ENCODE results near the gene TRAM2.
"Not testable (repeated sequence)": the region's sequence is repeated elsewhere in the genome, so short reads cannot be mapped to it uniquely, and the experiment has no call there.

GRCh38 chr6:52461194-52461593 lies 115.7 kb downstream of the TRAM2 start:
- TF ChIP-seq CTCF (IDR thresholded peaks at IDR 0.05; ENCODE audit: low read length); EZH2 (IDR thresholded peaks at IDR 0.05; ENCODE audit: borderline replicate concordance, low read length): not testable (repeated sequence)

Measured in OCI-LY1 (cell line).